ENCODE measurements around the gene CMSS1.
A peak's percentile ranks its signal among the peaks of the same experiment; 100 is the strongest.
"Not testable (repeated sequence)": the region's sequence is repeated elsewhere in the genome, so short reads cannot be mapped to it uniquely, and the experiment has no call there.

Gene CMSS1

DNA sequence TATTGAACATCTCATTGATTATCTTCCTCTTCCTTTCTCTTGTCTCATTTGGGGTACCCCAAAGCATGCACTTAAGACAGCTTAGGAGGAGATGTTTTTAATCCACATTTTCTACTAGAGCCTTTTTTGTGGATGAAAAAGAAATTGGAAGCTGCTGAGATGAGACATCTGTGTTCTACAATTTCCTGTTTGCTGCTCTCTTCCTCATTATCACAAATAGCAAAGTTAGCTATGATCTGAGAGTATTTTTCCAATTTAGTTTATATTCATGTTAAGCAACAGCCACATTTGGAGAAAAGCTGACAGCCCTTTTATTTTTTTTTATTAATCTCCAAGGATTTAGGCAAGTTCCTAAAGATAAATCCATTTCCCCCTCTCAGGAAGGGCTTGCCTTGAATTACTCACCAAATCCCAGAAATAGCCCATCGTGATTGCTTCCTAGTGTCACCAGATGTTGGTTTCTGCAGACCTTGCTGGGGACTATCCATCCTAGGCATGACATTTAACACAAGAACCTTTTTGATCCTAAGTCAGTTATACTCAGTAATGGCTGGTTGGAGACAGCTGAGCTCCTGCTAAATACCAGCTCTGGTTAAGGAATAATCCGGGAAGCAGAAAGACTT, 367.4 kb downstream of the CMSS1 start:
- DNase-seq (ENCODE audit: low read depth): no peak

DNA sequence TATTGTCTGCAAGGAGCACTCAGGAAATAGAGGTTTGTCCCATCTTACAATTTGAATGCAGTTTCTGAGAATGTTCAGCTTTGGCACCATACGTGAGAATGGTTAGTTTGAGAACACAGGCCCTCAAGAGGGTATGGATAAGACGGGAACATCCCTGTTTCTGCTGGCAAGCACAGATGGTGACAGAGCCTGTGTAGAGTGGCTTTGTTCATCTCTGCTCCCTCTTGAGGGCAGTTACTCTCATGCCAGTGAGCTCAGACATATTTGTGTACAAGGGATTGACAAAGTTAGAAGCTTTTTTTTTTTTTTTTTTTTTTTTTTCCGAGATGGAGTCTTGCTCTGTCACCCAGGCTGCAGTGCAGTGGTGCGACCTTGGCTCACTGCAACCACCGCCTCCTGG, 368.2 kb downstream of the CMSS1 start:
- DNase-seq (ENCODE audit: low read depth): peak; percentile 6

DNA sequence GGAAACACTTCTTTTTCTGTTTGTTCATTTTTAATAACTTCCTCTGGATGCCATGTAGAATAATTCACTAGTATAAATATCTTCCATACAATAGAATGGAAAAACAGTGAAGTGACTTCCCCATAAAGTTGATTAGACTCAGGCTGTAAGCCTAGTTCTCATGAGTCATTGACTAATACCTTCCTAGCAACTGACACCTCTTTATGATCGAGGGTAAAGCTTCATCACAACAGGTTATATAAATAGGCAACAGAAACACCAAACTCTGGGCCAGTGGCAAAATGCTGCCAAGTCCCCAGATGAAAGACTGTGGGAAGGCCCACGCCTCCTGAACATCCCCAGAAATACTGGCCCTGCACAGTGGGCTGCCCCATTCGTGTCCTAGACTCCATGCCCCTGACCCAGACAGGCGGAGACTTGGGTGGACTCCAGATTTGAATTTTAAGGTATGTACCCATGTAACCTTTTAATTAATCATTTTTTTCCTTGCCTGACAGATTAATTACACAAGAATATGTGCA, 371.8 kb downstream of the CMSS1 start:
- no peak for DNase-seq (ENCODE audit: low read depth)

DNA sequence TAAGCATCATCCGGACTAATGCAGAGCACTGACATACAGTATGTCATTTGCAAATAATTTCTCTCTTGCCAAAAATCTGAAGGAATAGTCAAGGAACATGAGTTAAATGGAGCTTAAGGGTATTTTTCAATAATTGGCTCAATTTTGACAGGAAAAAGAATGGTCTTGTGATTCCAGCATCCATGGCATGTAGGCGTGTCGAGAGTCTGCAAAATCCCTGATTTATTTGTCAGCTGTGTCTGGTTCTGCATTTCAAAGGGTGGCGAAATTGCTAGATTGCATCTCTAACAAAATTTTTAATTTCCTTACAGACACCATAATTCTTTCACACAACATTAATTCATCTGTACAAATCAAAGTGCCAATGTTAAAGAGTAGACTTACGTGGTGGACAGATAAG, 377.7 kb downstream of the CMSS1 start:
- no peak for DNase-seq (ENCODE audit: low read depth)

DNA sequence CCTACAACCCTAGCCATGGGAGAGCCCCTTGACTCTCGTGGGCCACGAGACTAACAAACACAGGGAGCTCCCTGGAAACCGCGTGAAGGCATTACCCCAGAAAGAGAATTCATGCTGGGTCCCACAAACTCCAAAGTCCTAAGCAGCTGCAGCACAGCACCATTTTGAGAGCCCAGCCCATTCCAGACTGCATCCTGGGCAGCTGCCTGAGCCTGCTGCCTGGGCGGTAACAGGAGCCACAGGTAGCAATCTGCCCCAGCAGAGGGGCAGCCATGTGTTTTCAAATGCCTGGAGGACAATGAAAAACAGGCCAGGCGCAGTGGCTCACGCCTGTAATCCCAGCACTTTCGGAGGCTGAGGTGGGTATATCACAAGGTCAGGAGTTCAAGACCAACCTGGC, 380.2 kb downstream of the CMSS1 start:
- DNase-seq (ENCODE audit: low read depth): no peak

DNA sequence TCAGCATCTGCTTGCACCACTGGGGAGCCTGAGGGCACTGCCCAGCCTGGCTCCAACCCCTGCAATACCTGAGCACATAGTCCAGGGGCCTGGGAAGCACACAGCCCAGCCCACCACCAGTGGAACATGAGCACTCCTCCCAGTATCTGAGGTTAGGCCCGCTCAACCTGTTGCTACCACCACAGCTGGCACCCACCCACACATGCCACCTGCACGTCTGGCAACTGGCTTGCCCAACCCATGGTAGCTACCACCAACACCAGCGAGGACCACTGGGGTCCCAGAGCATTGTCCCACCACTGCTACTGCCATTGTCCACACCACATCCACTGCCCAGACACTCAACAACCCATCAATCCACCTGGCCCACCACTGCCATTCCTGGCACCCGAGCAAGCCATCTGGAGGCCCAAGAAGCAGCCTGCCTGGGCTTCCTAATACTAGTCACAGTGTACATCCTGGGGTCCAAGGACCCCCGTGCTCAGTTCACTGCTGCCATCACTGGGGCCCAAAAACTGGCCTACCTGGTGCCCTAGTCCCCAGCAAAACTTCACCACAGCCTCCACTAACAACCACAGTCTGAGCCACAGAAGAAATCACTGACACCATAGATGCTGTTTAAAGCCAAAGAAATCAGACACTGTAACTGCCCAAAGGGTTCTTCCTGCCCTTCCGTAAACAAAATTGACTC, 381.1 kb downstream of the CMSS1 start:
- no peak for DNase-seq (ENCODE audit: low read depth)

DNA sequence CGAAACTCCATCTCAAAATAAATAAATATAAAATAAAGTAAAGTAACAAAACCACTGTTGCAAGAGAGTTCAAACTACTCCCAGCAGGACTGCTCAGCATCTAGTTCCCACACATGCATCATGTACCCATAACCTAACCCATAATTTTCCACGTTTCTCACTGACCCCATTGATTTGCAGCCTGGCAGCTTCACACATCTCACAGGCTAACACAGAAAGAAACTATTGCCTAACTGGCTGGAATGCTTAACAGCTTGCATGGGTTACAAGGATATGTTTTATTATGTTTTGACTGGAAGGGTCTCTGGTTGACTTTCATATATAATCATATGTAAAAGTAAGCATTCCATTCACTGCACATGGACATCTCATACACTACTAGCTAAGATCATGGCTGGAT, 387.5 kb downstream of the CMSS1 start:
- DNase-seq (ENCODE audit: low read depth): no peak

DNA sequence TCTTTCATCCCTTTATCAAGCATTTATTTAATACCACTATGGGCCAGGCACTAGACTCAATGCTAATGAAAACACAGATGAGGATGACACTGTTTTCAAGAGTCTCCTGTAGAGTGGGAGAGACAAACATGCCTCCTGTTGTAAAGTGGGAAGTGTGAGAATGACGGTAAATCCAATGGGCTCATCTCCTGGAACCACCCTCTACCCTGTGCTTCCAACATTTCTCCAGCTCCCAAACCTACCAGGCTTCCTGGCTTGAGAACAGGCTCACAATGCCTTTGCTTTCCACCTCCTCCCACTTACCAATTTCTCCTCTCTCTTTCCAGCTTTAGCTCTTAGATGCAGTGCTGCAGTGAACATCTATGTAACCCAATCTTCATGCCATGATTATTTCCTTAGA, 389.0 kb downstream of the CMSS1 start:
- no peak for DNase-seq (ENCODE audit: low read depth)

DNA sequence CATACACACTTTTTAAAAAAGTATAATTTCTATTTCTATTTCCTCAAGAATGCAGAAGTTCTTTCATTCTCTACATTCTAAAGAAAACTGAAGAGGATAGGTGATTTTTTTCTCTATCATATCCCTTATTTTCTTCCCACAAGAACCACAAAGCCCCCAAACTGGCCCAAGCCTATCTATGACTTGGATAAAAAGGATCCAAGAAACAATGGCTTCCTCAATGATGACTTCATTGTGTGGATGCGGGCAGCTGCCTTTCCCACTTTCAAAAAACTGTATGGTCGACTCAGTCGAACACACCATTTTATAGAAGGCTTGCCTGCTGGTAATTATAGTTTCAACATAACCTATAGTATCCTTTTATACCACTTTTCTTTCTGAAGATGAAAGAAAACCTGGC, 390.2 kb downstream of the CMSS1 start:
- DNase-seq (ENCODE audit: low read depth): no peak

DNA sequence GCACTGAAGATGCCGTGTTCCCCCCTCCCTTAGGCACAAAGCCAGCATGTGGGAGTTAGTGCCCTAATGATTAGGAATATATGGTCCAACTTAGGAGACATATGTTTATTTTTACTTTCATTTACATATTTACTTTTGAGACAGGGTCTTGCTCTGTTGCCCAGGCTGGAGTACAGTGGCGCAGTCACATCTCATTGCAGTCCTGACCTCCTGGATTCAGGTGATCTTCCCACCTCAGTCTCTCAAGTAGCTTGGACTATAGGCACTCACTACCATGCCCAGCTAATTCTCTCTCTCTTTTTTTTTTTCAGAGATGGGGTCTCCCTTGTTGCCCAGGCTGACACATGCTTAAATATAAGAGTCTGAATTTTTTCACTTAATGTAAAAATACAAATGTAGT, 391.5 kb downstream of the CMSS1 start:
- no peak for DNase-seq (ENCODE audit: low read depth)

DNA sequence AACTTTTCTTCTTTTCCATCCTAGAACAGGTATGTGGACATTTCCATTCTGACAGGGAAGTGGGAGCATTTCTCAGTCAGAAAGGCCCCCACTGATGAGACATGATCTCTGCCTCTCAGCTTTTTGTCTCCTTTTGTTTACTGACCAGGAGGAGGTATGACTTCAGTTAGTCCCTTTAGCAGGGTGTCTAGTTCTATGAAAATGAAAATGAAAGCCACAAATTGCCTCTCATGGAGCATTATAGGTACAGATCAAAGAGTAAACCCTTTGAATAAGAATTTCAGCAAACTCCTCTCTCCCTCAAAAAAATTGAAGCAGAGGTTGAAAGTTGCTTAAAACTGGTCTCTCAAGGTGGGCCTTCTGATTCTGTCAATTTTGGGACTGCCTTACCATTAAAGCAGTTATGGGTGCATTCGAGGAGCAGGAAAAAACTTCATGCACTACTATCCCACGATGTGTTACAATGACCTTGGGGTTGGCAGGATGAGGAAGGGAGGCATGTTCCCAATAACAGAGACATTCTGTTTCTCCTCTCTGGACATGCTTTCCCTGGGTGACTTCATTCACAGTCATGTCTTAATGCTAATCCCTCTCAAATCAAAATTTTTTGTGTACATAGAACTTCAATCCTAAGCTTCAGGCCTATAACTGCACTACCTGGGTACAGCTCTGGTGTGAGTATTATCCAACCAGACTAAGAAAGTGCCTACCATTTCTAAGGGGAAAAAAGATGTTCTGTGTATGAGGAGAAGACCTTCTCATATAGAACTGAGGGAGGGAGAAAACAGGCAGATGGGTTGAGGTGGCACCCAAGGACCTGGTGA, 392.5 kb downstream of the CMSS1 start:
- DNase-seq (ENCODE audit: low read depth): peak; percentile 13

DNA sequence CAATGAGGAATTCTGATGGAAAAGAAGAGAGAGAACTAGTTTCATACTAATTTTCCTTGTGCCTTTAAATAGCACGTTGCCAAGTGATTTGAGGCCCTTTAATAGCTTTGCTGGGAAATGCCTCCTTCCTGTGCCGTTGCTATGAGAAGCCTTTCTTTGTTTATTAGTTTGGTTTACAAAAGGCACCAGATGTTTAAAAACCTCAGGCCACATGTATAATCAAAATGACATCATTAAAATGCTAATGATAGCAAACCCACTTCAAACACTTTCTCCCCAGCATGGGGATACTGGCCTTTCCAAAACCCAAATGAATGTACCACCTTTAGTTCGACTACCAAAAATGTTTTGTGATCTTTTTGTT, 393.1 kb downstream of the CMSS1 start:
- DNase-seq (ENCODE audit: low read depth): peak; percentile 71

DNA sequence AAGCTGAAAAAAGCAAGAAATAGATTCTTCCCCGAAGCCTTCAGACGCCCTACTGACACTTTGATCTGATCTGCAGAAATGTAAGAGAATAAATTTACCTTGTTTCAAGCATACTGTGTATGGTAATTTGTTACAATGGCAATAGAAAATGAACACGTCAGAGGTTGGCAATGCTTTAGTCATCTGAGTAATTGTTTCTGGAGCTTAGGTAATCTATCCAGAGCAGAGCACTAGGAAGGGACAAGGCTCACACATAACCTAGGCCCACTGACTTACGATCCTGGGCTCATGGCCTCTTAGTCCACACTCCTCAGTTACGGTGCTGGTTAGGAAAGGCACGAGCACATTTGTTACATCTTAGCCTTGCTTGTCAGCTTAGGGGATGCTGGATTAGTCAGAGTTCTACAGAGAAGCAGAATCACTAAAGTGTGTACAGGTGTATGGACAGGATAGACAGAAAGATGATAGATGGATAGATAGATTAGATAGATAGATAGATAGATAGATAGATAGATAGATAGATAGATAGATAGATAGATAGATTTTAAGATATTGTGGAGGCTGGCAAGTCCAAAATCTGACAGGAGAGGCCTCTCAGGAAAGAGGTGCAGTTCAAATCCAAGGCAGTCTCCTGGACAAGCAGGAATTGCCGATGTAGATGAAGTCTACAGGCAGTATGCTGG, 396.4 kb downstream of the CMSS1 start:
- DNase-seq (ENCODE audit: low read depth): peak; percentile 33

DNA sequence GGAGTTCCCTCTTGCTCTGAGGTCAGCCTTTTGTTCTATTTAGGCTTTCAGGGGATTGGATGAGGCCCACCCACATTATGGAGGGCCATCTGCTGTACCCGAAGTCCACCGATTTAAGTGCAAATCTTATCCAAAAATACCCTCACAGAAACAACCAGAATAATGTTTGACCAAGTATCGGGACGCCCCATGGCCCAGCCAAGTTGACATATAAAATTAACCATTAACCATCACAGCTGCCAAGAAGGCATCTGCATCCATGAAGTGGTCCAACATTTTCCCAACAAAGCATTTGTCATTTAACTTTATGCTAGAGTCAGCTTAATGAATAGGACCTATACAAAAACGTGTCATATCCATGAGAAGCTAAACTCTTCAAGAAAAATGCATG, 396.9 kb downstream of the CMSS1 start:
- DNase-seq (ENCODE audit: low read depth): no peak

DNA sequence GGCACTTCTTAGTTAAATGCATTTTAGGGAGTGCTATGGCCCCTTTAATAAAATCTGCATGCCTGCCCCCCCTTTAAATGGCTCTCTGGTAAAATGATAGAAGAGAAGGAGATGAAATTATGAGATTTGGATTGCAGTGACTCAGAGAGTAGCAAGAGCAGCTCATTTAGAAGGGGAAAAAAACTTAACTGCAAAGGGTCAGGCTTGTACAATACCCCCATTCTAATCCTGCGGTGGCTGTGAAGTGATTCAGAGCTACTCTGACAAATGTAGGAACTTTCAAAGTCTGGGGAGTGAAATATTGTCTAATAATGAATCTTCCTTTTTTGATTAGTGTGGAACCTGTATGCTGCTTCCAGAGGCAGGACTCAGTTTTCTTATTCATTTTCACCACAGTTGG, 399.1 kb downstream of the CMSS1 start:
- DNase-seq (ENCODE audit: low read depth): peak; percentile 54

DNA sequence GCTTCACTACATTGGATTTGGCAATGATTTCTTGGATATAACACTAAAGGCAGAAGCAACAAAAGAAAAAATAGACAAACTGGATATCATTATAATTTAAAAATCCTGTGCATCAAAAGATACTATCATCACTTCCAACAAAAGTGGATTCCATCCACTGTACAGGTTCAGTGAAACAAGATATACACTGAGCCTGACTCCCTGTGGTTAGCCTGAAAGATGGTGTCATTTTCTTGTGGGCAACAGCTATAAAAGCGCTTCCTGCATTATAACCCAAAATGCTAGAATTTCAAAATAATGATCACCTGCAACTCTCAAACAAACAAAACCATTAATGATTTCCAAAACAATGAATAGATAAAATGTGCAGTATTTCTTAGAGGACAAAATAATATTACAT, 403.5 kb downstream of the CMSS1 start:
- no peak for DNase-seq (ENCODE audit: low read depth)

DNA sequence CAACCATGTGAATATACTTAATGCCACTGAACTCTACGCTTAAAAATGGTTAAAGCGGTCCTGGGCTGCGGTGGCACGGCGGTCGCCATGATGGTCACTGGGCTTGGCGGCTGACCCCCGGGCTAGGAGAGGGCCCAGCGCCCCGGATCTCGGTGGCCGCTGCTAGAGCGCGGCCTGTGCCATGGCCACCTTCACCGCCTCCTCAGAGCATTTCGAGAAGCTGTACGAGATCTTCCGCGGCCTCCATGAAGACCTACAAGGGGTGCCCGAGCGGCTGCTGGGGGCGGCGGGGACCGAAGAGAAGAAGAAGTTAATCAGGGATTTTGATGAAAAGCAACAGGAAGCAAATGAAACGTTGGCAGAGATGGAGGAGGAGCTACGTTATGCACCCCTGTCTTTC, 407.5 kb downstream of the CMSS1 start:
- no peak for DNase-seq (ENCODE audit: low read depth)

DNA sequence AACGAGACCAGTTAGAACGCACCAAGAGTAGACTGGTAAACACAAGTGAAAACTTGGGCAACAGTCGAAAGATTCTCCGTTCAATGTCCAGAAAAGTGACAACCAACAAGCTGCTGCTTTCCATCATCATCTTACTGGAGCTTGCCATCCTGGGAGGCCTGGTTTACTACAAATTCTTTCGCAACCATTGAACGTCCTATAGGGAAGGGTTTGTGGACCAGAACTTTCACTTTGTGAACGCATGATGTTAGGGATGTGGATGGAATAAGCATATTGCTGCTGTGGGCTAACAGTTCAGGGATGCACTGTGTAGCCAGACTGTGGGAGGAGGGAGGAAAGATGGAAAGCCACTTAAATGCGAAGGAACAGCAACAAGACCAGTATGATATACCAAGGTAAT, 408.2 kb downstream of the CMSS1 start:
- DNase-seq (ENCODE audit: low read depth): no peak

DNA sequence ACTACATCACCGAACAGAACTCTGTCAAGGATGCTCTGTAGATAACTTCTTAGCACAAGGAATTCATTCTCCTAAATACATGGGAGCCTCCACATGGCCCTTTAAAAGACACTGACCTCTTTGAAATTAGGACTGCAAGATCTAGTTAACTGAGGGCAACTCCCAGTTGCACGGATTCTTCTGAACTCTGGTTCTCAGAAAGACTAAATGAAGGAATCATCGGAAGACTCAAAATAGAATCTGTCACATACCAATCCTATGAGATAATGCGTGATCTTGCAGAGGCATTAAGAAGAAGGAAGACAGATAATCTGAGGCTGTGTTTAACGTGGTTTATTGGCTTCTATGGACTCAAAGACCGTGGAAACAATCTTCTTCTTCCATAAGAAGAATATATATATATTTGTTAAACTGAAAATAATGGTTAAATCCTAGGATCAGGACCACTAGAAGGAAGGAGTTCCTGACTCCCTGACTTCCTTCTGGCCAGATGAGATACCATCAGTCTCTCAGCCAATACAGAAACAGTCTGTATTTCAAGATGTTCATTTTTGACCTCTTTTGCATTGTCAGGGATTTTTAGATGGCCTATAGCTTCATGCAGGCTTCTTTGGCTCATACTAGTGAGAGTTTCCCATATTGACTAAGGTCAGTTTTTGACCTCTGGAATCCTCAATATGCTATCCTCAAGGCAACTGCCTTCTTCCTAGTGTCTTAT, 409.2 kb downstream of the CMSS1 start:
- DNase-seq (ENCODE audit: low read depth): peak; percentile 69

DNA sequence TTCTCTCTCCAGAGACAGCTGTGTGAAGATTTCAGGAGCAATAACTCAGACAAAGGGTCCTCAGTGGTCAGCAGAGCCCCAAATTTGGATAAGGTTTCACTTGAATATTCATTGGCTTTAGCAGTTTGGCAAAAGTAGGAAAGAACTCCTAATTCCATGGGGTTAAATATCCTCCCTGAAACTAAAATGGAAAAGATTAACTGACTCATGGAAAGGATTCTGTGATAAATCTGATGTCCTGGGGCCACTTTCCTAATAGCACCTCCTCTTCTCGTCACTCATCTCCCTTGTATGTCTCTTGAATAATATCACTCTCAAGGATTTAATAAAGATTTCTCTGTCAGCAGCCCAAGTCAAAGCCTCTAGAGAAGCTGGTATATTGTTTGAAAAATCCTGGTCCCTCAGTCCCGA, 409.9 kb downstream of the CMSS1 start:
- DNase-seq (ENCODE audit: low read depth): no peak

DNA sequence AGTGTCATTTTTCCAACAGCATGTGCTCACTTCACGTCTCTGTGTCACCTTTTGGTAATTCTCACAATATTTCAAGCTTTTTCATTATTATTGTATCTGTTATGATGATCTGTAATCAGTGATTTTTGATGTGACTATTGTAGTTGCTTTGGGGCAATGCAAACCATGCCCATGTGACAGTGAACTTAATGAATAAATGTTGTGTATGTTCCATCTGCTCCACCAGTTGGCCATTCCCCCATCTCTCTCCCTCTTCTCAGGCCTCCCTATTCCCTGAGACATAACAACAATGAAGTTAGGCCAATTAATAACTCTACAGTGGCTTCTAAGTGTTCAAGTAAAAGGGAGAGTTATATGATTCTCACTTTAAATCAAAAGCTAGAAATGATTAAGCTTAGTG, 410.6 kb downstream of the CMSS1 start:
- DNase-seq (ENCODE audit: low read depth): no peak

DNA sequence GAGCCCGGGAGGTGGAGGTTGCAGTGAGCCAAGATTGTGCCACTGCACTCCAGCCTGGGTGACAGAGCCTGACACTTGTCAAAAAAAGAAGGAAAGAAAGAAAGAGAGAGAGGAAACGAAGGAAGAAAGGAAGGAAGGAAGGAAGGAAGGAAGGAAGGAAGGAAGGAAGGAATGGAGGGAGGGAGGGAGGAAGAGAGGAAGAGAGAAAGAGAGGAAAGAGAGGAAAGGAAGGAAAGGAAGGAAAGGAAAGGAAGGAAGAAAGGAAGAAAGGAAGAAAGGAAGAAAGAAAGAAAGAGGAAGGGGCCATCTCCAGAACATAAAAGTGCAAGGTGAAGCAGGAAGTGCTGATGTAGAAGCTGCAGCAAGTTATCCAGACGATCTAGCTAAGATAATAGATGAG, 411.5 kb downstream of the CMSS1 start:
- not testable (repeated sequence) for DNase-seq (ENCODE audit: low read depth)

Measured in ELR (cell line).